Right lobe of liver (tissue), 4 donors: Measurements from ENCODE around the gene CFAP107.
"Not testable (repeated sequence)": the region's sequence is repeated elsewhere in the genome, so short reads cannot be mapped to it uniquely, and the experiment has no call there.

ENCODE experiments used
- POLR2A ChIP-seq: fragments of 450-650 bp; IDR thresholded peaks from one replicate; pipeline ENCODE4 v1.6.1; 2017; ENCODE audit warnings: antibody characterized with exemption, mild to moderate bottlenecking
- TF ChIP-seq, protein P1 (sequence below), 4 donors: fragments of 200-600 bp in 3 of 4; fragments of 450-650 bp in 1 of 4; IDR thresholded peaks; one replicate each; pipeline versions ENCODE4 v1.5.1 to v1.8.0; 2016 to 2022; ENCODE audit warnings: antibody characterized with exemption in 4 of 4, mild to moderate bottlenecking in 2 of 4
- donor health status: DM: no; HTN: no; CAD: no.
- donor health status: DM: no; HTN: no; CAD: no.
- donor health status: DM: no; HTN: yes; CAD: no.

DNA sequence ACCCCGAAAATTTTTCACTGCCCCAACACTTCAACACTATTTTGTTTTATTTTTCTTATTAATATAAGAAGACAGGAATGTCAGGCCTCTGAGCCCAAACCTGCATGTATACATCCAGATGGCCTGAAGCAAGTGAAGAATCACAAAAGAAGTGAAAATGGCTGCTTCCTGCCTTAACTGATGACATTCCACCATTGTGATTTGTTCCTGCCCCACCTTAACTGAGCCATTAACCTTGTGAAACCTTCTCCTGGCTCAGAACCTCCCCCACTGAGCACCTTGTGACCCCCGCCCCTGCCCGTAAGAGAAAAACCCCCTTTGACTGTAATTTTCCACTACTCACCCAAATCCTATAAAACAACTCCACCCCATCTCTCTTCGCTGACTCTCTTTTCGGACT, 32.3 kb upstream of the CFAP107 start:
- TF ChIP-seq, protein P1, sequence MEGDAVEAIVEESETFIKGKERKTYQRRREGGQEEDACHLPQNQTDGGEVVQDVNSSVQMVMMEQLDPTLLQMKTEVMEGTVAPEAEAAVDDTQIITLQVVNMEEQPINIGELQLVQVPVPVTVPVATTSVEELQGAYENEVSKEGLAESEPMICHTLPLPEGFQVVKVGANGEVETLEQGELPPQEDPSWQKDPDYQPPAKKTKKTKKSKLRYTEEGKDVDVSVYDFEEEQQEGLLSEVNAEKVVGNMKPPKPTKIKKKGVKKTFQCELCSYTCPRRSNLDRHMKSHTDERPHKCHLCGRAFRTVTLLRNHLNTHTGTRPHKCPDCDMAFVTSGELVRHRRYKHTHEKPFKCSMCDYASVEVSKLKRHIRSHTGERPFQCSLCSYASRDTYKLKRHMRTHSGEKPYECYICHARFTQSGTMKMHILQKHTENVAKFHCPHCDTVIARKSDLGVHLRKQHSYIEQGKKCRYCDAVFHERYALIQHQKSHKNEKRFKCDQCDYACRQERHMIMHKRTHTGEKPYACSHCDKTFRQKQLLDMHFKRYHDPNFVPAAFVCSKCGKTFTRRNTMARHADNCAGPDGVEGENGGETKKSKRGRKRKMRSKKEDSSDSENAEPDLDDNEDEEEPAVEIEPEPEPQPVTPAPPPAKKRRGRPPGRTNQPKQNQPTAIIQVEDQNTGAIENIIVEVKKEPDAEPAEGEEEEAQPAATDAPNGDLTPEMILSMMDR (IDR thresholded peaks at IDR 0.05) = not testable (repeated sequence)
- not testable (repeated sequence) for TF ChIP-seq POLR2A
